Measurements from ENCODE around the gene RAD51AP1.
A peak's percentile ranks its signal among the peaks of the same experiment; 100 is the strongest.

Gene RAD51AP1

GRCh38 chr12:4589941-4590340, 51.3 kb downstream of the RAD51AP1 start:
- DNase-seq (ENCODE audit: low spot score in 2 of 2) (no peak), ATAC-seq (ENCODE audit: low read depth) (no peak)
- Mint-ChIP-seq H3K4me3 (no peak overlapping the region), H3K9me3 (peaks cover 3% of the 10 kb centered on the region), H3K27ac (no peak overlapping the region), H3K27me3 (no peaks in the 10 kb centered on the region), H3K4me1 (no peaks in the 10 kb centered on the region), H3K36me3 (peaks cover 19% of the 10 kb centered on the region)

- Mint-ChIP-seq H3K4me3 (no peak overlapping the region), H3K27me3 (no peaks in the 10 kb centered on the region), H3K36me3 (peaks cover 22% of the 10 kb centered on the region), H3K9me3 (peaks cover 3% of the 10 kb centered on the region), H3K4me1 (no peaks in the 10 kb centered on the region), H3K27ac (no peak overlapping the region)
- ATAC-seq (ENCODE audit: low read depth) = no peak
- DNase-seq (ENCODE audit: low spot score in 2 of 2) = no peak
Observed at GRCh38 chr12:4591180-4591687, 52.5 kb downstream of the RAD51AP1 start.

- H3K9me3 Mint-ChIP-seq = no peaks in the 10 kb centered on the region
- no peaks in the 10 kb centered on the region for H3K27me3 Mint-ChIP-seq
- DNase-seq (ENCODE audit: low spot score in 2 of 2) = no peak
- H3K36me3 Mint-ChIP-seq = peaks cover 19% of the 10 kb centered on the region
- no peak for ATAC-seq (ENCODE audit: low read depth)
- H3K4me1 Mint-ChIP-seq = no peaks in the 10 kb centered on the region
- no peak overlapping the region for H3K27ac Mint-ChIP-seq
- no peak overlapping the region for H3K4me3 Mint-ChIP-seq
Observed at GRCh38 chr12:4595881-4596280, 57.2 kb downstream of the RAD51AP1 start.

GRCh38 chr12:4603421-4603820, 64.7 kb downstream of the RAD51AP1 start:
- Mint-ChIP-seq H3K4me3 (no peak overlapping the region), H3K27me3 (no peaks in the 10 kb centered on the region), H3K9me3 (no peaks in the 10 kb centered on the region), H3K36me3 (peaks cover 9% of the 10 kb centered on the region), H3K27ac (no peak overlapping the region), H3K4me1 (peaks cover 20% of the 10 kb centered on the region)
- DNase-seq (ENCODE audit: low spot score in 2 of 2) (no peak), ATAC-seq (ENCODE audit: low read depth) (no peak)

GRCh38 chr12:4603946-4604345, 65.3 kb downstream of the RAD51AP1 start:
- H3K27me3 Mint-ChIP-seq = no peaks in the 10 kb centered on the region
- DNase-seq (ENCODE audit: low spot score in 2 of 2) = no peak
- H3K4me1 Mint-ChIP-seq = peaks cover 20% of the 10 kb centered on the region
- no peak overlapping the region for H3K4me3 Mint-ChIP-seq
- H3K36me3 Mint-ChIP-seq = peaks cover 9% of the 10 kb centered on the region
- H3K27ac Mint-ChIP-seq = no peak overlapping the region
- ATAC-seq (ENCODE audit: low read depth) = no peak
- H3K9me3 Mint-ChIP-seq = no peaks in the 10 kb centered on the region

GRCh38 chr12:4604684-4605193, 66.0 kb downstream of the RAD51AP1 start:
- DNase-seq (ENCODE audit: low spot score in 2 of 2) (peak; percentile 77), ATAC-seq (ENCODE audit: low read depth) (peak; percentile 94)
- peaks cover 20% of the 10 kb centered on the region for H3K4me1 Mint-ChIP-seq
- H3K4me3 Mint-ChIP-seq = peak overlapping the region; percentile 97
- no peaks in the 10 kb centered on the region for H3K9me3 Mint-ChIP-seq
- no peaks in the 10 kb centered on the region for H3K27me3 Mint-ChIP-seq
- H3K36me3 Mint-ChIP-seq = peaks cover 13% of the 10 kb centered on the region
- H3K27ac Mint-ChIP-seq = peak overlapping the region; percentile 83

GRCh38 chr12:4607056-4607455, 68.4 kb downstream of the RAD51AP1 start:
- Mint-ChIP-seq H3K27me3 (no peaks in the 10 kb centered on the region), H3K4me3 (no peak overlapping the region), H3K36me3 (peaks cover 23% of the 10 kb centered on the region), H3K27ac (no peak overlapping the region), H3K4me1 (peaks cover 20% of the 10 kb centered on the region), H3K9me3 (no peaks in the 10 kb centered on the region)
- ATAC-seq (ENCODE audit: low read depth) (no peak), DNase-seq (ENCODE audit: low spot score in 2 of 2) (no peak)

- no peaks in the 10 kb centered on the region for H3K9me3 Mint-ChIP-seq
- peaks cover 20% of the 10 kb centered on the region for H3K4me1 Mint-ChIP-seq
- no peak overlapping the region for H3K27ac Mint-ChIP-seq
- H3K27me3 Mint-ChIP-seq = no peaks in the 10 kb centered on the region
- ATAC-seq (ENCODE audit: low read depth) (no peak), DNase-seq (ENCODE audit: low spot score in 2 of 2) (no peak)
- H3K4me3 Mint-ChIP-seq = no peak overlapping the region
- peaks cover 35% of the 10 kb centered on the region for H3K36me3 Mint-ChIP-seq
Observed at GRCh38 chr12:4609071-4609470, 70.4 kb downstream of the RAD51AP1 start.
